Stimulated activated CD8-positive, alpha-beta memory T cell treated with anti-CD3 and anti-CD28 coated beads, Interleukin-15, amount 100 ng/mL, for 24 hours (primary cell): Measurements from ENCODE around the gene VBP1.
"Not testable (repeated sequence)": the region's sequence is repeated elsewhere in the genome, so short reads cannot be mapped to it uniquely, and the experiment has no call there.

Experiments
- DNase-seq: peaks from one replicate; pipeline ENCODE4 v3.0.0-alpha.2; 2020; ENCODE audit warnings: low read depth

The VBP1 gene

GRCh38 chrX:155263854-155264628 is 47.8 kb downstream of the VBP1 start, which contains the start of gene RAB39B:
Gene RAB39B (minus strand): TSS chrX:155264491. CDS start chrX:155264288, 203 bp downstream.
- DNase-seq, result peak; percentile 29

DNA sequence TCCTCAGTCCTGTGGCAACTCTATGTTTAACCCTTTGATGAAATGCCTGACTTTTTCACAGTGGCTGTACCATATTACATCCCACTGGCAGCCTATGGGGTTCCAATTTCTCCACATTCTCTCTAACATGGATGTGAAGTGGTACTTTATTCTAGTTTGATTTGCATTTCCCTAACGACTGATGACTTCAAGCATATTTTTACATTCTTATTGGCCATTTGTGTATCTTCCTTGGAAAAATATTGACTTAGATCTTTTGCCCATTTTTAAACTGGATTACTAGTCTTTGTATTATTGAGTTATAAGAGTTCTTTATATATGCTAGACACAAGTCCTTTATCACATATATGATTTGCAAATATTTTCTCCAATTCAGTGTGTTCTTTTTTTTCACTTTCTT is 50.2 kb downstream of the VBP1 start:
- DNase-seq, result no peak

DNA sequence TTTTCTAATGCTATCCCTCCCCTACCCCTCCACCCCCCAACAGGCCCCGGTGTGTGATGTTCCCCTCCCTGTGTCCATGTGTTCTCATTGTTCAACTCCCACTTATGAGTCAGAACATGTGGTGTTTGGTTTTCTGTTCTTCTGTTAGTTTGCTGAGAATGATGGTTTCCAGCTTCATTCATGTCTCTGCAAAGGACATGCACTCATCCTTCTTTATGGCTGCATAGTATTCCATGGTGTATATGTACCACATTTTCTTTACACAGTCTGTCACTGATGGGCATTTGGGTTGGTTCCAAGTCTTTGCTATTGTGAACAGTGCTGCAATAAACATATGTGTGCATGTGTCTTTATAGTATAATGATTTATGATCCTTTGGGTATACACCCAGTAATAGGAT is 51.7 kb downstream of the VBP1 start:
- DNase-seq, result not testable (repeated sequence)

DNA sequence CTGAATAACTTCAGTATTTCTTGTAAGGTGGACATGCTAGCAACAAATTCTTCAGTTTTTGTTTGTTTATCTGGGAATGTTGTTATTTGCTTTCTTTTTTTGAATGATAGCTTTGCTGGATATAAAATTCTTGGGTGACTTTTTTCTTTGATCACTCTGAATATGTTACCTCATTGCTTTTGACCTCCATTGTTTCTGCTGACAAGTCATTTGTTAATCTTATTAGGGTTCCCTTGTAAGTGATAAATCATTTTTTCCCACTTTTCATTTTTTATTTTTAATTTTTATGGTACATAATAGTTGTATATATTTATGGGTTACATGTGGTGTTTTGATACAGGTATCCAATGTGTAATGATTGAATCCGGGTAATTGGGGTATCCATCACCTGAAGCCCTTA is 54.7 kb downstream of the VBP1 start:
- no peak for DNase-seq

GRCh38 chrX:155279873-155280272 is 63.6 kb downstream of the VBP1 start:
- DNase-seq, result no peak
